D341Med (cell line): ENCODE data around the gene NES.
A peak's percentile ranks its signal among the peaks of the same experiment; 100 is the strongest.

Experiments used
- DNase-seq: peaks from one replicate; pipeline ENCODE4 v3.0.0; 2012; ENCODE audit warnings: low spot score

Gene NES

DNA sequence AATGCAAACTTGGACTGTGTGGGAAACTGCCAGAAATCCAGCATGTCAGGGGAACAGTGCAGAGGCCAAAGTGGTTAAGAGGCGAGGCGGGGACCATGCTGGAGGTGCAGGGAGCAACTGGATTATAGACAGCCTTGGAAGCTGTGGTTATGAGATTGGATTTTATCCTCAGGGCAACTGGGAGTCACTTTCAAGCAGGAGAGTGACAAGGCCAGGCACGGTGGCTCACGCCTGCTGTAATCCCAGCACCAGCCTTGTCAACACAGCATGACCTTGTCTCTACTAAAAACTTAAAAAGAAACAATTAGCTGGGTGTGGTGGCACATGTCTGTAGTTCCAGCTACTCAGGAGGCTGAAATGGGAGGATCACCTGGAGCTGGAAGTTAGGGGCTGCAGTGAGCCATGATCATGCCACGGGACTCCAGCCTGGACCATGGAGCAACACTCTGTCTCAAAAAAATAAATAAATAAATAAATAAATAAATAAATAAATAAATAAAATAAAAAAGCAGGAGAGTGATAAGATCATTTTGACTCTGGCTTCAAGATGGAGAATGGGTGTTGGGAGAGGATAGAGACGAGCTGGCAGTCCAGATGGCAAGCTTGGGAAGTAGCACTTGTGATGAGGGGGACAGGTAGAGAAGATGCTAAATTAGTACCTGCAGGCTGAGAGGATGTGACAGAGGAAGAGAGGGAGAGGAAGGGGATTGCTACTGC, 54.5 kb downstream of the NES start:
- no peak for DNase-seq

DNA sequence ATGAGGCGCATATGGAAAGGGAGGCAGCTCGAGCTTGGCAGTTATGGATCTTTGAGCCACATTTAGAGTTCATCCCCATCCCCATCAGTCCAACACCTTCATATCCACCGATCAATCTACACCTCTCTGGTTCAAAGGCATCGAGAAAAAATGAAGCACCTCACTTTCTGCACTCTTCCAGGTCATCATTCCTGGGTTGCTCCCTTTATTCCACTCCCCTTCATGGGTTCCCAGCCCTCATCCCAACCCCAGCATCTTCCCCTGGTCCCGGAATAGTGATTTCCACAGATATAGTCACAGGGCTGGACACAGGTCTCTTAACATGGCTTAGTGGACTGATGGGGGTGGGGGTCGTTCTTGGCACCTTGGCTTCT, 57.6 kb downstream of the NES start:
- no peak for DNase-seq

DNA sequence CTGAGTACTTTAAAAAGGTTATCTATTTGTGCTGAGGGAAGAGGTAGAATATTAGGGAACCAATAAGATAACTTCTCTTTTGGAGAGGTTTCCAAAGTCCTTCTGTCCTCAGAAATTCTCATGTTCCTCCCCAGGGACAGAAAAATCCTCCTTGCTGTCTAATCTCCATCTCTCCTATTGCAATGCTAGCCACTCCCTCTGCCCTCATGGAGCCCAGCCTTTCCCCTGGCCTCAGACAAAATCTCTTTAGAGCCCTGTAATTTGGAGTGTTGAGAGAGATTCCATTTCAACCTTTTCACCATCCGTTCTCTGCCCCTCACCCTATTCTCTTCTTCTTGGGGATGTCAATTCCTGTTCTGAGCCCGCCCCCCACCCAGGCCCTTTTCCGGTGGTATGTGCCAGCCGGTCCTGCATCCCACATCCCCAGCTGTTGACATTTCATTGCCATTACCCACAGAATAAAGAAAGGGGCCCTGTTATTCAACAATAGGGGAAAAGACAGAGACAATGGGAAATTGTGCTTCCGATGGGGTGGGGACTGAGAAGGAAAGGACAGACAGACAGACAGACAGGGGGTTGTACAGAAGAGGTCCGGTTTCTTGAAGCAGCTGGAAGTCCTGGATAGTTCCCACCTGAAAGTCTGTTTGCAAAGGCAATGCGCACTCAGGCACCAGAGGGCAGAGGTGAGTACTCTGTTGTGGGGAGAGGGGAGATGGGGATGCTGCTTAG, 58.2 kb downstream of the NES start, which contains the start of gene HAPLN2:
Gene HAPLN2, plus strand, starts transcription at position 563 of the 729 bp plus-strand sequence. CDS start 4,076 bp downstream, outside the sequence.
- peak; percentile 71 for DNase-seq
